ENCODE data around the gene RGS3.

Gene RGS3

DNA sequence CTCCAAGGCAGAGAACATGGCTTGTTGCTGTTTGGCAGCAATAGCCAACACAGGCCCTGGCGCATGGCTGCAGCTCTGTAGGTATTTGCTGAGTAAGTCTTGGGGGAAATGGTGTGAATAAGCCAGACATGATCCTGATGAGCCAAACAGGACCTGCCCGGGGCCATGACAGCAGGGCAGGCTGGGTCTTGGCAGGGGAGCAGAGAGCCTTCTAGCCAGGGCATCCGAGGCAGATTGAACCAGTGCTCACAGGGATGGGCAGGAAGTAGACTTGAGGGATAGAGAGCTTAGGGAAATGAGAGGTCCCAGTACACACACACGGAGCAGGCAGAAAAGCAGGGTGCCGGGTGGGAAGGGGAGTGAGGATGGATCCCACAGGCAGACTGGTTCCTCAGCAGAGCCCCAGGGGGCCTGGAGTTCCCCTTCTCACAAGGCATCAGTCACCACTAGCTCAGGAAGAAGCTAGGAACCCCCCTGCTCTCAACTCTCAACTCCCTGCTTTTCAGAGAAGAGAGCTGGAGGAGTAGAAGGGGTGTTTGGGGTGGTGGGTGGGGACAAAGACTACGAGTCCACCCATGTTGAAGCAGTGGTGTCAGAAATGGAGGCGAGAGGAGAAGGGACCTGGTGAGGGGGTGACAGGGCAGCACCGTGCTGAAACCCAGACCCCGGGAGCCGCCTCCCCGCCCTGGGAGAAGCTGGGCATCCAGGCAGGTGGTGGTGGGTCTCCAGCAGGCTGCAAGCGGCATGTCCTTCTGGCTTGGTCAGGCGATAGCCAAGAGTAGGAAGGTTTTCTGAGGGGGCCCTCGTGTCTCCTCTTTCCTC, 111.1 kb downstream of the RGS3 start:
- no peak for DNase-seq

DNA sequence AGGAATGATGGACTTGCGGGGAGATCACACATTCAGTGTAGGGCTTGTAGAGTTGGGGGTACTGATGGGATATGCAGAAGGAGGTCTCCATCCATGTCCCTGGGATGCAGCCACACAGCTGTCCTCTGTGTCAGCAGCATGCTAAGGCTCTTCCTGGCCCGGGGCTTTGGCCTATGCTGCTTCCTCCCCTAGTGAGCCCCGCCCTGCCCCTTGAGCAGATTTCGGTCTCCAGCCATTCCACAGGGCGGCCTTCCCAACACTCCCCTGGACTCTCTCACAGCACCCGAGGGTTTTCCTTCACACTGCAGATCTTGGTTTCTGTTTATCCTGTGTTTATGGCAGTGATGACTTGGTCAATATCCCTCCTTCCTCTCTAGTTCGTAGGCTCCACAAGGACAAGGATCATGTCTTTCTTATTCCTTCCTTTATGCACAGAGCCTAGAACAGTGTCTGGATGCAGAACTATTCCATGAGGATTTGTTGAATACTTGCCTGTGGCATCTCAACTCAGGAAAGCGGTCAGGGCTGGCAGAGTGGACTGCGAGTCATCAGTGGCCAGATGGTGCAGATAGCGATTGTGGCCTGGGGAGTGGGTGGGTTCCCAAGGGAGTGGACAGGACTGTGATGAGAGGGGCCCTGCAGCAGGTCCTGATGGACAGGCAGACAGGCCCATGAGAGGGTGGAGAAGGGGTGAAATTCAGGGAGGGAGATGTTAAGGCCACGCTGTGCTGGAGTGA, 114.2 kb downstream of the RGS3 start:
- no peak for DNase-seq

DNA sequence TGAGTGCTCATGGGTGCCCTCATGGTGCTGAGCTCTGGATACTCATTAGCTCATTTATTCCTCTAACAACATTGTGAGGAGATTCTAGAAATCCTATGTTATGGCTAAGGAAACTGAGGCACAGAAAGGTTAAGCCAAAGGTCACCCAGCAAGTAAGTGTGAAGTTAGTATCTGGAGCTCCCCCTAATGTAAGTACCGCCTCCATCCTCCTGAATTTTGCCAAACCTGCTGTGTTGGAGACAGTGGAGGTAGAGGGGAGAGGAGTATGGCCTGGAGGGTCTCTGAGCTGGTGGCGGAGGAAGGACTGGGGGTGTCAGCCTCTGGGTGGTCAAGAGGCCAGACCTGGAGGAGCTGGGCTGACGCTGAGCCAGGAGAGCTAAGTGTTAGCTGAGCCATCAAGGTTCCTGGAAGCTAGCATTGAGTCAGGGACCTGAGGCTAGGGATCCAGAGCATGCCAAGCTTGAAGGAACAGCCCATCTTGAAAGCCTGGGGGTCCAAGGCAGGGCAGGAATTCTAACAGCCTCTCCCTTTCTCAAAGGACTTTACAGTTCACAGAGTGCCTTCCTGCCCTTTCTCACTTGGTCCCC, 114.8 kb downstream of the RGS3 start:
- DNase-seq, result no peak

DNA sequence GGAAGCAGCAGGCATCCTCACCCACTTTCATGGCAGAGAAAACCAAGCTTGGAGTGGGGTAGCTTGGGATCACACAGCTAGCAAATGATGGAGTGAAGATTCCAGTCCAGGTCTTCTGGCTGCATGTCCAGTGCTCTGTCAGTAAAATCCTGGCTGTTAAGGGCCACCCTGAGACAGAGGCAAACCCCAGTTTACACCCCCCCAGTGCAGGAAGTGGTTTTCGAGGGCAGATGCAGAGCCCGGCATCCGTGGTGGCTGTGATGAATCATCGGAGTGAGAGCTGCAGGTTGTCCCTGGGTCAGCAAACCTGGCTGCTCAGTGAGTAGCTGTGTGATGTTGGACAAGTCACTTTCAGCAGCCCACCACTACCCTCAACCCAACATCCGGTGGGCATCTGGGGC, 115.4 kb downstream of the RGS3 start:
- no peak for DNase-seq

DNA sequence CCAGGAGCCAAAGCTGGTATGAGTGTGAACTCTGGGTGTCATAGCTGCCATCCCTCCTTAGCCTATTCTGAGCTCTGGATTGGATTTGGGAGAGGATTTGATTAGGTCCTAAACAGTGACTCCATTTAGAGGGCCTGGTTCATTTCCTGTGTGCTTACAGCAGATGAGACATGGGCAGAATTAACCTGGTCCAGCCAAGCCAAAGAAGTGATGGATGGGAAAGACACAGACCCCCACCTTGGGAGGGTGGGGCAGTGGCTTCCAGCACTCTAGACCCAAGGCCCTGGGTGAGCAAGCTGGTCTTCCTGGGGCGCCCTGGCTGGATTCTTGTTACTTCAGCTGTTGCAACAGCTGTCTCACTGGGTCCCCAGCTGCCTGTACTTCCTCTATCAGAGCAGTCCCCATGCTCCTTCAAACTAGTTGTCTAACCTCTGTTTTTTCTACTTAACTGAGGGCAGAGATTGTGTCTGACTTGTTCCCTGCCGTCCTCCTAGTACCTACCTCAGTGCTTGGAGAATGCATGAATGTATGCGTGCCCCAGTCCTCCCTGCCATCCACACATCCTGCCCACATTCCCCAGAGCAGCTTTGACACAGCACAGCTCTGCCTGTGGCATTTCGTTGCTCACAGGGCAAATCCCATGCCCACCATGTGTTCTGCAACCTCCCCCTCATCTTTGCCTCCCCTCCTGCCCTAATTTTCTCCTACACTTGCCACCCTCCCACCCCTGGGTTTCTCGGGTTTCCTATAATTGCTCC, 115.9 kb downstream of the RGS3 start:
- DNase-seq, result peak in 1 of 2 experiments; percentile 73

DNA sequence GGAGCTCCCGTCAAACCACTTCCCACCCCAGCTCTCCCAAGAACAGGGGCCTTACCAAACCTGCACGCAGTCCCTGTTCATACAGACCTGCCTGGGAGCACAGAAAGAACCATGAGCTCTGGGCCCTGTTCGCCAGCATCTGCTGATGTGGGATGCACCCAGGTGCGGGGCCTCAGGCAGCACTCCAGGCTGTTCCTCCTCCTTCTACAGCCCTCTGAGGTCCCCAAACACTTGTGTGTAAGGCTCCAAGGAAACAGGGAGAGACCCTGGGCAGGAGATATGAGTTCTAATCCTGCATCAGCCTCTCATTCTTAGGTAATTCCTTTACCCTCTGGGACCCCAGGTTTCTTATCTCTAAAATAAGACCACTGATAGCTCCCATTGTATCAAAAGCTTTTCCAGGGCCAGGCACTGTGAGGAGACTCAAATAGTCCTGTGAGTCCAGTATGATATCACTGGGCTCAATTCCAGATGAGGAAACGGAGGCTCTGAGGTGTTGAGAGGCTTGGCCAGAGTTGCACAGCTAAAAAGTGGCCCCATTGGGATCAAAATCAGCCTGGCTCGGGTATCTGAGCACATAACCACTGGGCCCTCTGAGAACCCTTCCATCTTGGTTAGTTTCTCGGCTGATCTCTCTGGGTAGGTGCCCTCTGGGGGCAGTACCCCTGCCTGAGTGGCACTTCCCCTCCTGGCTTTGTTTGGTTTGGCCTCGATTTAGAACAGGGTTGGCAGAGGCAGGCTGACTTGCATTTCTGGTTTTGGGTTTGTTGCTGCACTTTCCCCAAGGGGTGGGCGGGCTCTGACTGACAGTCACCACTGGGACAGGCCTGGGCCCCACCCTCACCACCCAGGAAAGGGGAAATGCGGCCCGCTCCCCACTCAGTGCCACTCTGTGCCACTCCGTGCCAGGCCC, 116.8 kb downstream of the RGS3 start:
- no peak for DNase-seq

DNA sequence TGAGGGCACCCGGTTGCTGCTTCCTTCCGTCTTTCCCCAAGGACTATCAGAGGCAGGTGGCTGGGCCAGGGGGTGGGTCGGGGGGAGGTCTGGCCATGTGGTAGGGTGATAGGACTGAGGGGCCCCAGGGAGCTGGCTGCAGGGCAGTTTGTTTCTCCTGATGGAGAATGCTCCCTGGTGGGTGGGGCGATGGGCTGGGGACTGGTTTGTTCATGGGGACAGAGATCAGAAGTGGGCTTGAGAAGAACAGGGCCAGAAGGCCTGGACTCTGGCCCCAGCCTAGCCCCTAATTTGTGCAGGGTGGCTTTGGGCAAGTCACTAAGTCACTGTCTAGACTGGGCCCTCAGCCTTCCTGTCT, 117.4 kb downstream of the RGS3 start:
- DNase-seq, result no peak

DNA sequence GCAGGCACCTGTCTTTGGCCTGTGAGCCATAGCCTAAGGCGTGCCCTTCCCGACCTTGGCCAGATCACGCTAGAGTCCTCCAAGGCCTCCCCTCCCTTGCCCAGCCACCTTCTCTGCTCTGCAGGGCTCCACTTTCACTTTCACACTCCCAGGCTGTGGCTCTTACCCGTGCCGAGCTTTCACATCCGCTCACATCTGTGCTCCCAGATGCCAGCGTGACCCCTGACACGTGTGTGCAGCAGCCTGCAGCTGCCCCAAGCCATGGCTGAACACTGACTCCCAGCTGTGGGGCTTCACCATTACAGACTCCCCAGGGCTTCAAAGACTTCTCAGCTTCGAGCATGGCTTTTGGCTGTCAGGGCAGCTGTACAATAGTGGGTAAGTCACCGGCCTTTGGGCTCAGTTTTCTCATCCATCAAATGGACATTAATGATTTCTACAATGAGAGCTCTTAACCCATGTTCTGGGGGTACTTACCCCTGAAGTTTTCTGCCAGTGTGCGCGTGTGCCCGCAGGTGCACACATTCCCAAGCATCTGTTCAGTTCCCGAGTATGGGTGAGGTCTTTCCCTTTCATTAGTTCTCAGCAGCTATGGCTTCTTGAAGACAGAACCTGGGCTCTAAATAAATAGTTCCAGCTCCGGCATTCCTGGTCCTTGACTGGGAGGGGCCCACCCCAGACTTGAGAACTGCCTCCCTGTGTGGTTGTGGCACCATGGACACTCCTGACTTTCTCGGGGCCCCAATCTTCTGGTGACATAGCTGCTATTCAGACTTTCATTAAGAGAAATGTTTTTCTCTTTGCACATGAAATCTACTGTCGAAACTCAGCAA, 118.6 kb downstream of the RGS3 start:
- peak in 1 of 2 experiments; percentile 64 for DNase-seq

DNA sequence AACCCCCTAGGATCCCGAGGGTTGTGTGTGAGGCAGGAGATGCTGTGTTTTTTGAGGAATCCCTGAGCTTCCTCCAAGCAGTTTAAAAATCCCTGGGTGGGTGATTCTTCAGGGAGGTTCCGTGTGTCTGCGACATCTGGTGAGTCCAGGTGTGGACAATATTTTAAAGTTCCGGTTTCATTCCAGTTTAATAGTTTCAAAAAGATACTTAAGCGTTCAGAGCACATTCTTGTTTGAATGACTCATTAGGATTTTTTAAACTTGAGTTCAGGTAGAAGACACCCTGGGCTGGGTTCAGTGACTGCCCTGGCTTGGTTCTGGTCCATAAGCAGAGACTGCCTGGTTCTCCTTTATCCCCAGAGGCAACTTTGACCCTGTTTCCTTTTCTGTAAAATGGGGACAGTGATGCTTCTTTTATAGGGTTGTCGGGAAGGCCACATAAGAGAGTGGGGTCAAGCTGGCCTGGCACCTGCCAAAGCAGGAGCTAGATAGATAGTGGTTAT, 119.2 kb downstream of the RGS3 start:
- no peak for DNase-seq

DNA sequence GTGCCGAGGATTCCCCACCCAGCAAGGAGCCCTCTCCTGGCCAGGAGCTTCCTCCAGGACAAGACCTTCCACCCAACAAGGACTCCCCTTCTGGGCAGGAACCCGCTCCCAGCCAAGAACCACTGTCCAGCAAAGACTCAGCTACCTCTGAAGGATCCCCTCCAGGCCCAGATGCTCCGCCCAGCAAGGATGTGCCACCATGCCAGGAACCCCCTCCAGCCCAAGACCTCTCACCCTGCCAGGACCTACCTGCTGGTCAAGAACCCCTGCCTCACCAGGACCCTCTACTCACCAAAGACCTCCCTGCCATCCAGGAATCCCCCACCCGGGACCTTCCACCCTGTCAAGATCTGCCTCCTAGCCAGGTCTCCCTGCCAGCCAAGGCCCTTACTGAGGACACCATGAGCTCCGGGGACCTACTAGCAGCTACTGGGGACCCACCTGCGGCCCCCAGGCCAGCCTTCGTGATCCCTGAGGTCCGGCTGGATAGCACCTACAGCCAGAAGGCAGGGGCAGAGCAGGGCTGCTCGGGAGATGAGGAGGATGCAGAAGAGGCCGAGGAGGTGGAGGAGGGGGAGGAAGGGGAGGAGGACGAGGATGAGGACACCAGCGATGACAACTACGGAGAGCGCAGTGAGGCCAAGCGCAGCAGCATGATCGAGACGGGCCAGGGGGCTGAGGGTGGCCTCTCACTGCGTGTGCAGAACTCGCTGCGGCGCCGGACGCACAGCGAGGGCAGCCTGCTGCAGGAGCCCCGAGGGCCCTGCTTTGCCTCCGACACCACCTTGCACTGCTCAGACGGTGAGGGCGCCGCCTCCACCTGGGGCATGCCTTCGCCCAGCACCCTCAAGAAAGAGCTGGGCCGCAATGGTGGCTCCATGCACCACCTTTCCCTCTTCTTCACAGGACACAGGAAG, 120.2 kb downstream of the RGS3 start:
- no peak for DNase-seq

DNA sequence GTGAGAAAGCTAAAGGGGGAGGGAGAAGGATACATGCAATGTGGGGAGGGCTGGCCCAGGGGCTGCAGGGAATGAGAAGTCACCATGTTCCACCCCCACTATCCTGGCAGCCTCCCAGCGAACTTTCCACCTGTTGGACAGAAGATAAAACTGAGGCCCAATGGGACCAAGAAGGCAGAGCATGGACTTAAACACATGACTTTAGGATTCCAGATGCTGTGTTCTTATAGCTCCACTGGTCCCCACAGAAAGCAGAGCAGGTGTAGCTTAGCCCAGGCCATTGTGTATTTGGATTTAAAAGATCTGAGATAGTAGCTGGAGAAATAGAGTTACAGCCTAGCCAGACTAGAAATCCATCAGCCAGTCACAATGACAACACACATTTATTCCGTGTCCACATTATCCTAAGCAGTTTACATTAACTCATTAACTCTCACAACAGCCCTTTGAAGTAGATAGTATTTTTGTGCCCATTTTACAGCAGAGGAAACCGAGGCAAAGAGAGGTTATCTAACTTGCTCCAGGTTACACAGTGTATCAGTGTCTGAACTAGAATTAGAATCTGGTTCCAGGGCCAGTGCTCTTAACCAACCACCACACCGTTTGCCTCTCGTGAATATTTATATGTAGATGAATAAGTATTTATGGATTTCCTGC, 121.0 kb downstream of the RGS3 start:
- no peak for DNase-seq

DNA sequence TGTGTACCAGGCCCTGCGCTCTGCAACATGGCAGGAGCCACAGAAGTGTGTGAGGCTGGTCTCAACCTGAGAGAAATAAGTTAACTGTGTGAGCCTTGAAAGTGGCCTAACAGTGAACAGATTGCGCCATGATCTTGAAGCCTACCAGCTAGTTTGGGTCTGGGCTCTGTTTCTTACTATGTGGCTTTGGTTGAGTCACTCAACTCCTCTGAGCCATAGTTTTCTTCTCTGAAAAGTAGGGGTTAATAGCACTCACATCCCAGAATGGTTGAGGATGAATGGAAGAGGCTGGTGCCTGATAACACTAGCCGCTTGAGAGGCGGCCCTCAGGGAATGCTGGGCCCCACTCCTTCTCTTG, 121.5 kb downstream of the RGS3 start:
- no peak for DNase-seq

DNA sequence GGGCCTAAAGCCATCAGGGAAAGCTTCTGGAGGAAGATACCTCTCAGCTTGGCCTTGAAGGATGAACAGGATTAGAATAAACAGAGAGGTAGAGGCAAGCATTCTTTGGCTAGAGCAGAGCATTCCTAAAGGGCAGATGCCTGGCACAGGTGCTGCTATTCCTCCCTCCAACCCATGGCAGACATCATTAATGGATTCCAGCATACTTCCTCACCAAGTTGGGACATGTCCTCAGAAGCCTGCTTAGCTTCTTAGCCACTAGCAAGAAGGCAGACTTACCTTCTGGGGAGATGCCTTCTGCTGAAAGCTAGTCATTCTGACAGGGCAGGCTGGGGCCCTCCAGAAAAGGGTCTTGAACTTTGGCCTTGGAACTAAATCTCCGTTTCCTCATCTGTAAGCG, 122.0 kb downstream of the RGS3 start:
- no peak for DNase-seq

DNA sequence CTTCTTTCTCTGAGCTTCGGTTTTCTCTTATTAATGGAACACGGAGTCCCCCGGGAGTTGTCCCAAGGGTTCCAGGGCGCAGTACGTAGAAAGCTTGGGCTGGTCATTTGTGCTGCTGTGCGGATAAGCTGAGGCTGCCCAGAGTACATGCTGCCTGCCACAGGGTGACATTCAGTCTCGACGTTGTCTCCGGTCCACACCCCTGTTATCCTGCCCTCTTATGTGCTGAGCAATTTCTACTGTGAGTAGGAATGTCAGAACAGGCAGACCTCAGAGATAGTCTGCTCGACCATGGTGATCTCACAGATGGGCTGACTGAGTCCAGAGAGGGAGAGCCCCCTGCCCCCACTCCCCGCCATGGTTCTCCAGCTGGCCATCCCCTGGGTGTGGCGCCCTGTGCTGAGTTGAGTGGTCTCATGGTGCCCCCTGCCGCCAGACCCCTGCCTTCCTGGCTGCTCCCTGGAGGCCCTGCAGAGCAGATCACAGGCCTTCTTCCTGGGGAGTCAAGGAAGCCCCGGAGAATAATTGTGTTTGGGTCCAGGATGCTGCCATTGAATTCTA, 124.0 kb downstream of the RGS3 start:
- peak; percentile 57 to 76 for DNase-seq

DNA sequence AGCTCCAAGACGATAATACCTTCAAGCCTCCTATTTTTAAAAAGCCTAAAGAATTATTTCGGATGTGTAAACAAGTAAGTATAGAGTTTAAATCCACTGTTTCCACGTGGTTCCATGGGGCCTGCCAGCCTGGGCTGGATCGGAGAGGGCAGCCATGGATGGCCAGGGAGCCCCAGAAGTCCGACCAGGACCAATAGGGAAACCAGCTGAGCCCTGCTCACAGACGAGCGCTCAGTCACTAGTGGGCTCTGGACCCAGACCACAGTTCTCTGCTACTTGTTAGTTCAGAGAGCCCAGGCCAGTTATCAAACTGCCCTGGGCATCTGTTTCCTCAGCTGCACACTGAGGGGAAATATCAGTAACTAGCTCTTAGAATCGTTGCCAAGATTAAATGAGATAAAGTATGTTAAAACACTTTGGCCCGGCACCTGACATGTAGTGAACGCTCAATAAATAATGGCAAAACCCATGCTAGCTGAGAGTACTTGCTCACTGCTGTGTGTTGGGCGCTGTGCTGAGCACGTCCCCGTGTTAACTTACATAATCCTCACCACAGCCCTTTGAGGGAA, 124.8 kb downstream of the RGS3 start:
- no peak for DNase-seq

DNA sequence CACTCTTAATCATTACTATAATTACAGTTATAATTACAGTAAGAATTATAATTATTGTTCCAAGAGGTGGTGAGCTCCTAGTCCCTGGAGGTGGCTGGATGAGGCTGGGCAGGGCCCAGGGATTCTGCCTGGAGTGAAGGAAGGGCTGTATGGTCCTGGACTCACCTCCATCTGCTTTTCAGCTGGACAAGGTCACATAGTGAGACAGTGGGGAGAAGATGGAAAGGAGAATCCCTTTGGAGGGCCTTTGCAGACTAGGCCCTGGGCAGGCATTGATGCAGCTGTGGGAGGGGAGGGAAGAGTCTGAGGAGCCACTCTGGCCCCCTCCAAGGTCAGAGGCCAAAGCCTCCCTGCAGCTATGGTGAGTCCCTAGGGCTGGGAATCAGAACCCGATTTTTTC, 125.4 kb downstream of the RGS3 start:
- DNase-seq, result no peak

DNA sequence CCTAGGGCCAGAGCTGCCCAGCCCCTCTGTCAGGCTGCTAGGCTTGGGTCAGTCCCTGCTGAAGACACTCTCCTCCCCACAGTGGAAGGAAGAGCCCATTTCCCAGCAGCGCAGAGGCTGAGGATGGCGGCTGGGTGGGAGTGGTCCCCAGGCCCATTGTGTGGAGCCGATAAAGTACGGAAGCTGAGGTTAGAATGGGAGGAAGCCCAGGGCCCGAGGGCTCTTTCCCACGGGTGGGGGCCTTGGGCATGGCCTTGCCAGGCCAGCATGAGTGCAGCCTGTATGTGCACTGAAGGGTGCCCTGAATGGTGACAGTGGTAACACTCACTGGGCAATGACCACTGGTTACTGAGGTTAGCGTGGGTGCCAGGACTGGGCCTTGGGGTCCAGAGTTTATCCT, 125.9 kb downstream of the RGS3 start:
- no peak for DNase-seq

DNA sequence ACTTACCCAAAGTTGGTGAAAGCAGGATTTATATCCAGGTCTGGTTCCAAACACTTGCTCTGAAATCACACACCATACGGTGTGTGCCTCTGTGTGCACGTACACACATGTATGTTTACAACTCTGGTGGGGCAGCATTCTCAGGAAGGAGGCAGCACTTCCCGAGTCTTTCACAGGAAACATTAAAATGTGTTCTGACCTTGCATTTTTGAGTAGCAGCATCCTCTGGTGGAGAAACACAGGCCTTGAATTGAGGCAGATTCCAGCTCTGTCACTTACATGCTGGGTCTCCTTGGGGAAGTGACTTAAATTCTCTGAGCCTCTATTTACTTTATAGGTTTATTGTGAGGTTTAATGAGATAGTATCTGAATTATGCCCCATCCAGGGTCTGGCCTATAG, 126.4 kb downstream of the RGS3 start:
- peak in 1 of 2 experiments; percentile 30 for DNase-seq

DNA sequence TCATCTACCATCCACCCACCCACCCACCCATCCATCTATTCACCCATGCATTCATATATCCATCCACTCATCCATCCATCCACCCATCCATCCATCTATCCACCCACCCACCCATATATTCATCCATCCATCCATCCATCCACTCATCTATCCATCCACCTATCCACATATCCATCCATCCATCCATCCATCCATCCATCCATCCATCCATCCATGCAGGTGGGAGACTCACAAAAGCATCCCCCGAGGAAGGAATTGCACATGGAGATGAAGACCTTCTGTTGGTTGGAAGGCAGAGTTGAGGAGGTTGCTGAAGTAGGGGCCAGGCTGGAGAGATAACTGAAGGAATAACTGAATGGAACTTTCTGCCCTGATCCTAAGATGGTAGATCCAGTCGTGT, 126.9 kb downstream of the RGS3 start:
- no peak for DNase-seq

All from NCI-H524 (cell line).